ENCODE measurements around the gene CIAO2B.

Gene CIAO2B

GRCh38 chr16:66954097-66954659 is 20.0 kb upstream of the CIAO2B start:
- H3K27me3 ChIP-seq (ENCODE audit: control insufficient read depth in 1 of 2, insufficient read depth in 2 of 2, low read length in 2 of 2) = peaks cover 2 to 6% of the 10 kb centered on the region in 2 donors
- H3K36me3 ChIP-seq (ENCODE audit: control insufficient read depth in 2 of 2, insufficient read depth in 2 of 2, low read length in 2 of 2) = no peaks in the 10 kb centered on the region
- H3K9me3 ChIP-seq (ENCODE audit: control insufficient read depth in 2 of 2, low read length in 2 of 2) = no peaks in the 10 kb centered on the region
- H3K9ac ChIP-seq (ENCODE audit: low read length in 2 of 2) = peak overlapping the region in 1 of 2 donors; percentile 47
- no peak overlapping the region for H3K4me3 ChIP-seq (ENCODE audit: low read length in 2 of 2)
- H3K4me1 ChIP-seq (ENCODE audit: control insufficient read depth, insufficient read depth, low read length) = no peaks in the 10 kb centered on the region
- no peak overlapping the region for H3K27ac ChIP-seq (ENCODE audit: low read length)

GRCh38 chr16:66953462-66954096 is 19.4 kb upstream of the CIAO2B start:
- Histone ChIP-seq H3K36me3 (ENCODE audit: control insufficient read depth in 2 of 2, insufficient read depth in 2 of 2, low read length in 2 of 2) (no peaks in the 10 kb centered on the region), H3K9ac (ENCODE audit: low read length in 2 of 2) (peak overlapping the region in 1 of 2 donors; percentile 47), H3K9me3 (ENCODE audit: control insufficient read depth in 2 of 2, low read length in 2 of 2) (no peaks in the 10 kb centered on the region), H3K27me3 (ENCODE audit: control insufficient read depth in 1 of 2, insufficient read depth in 2 of 2, low read length in 2 of 2) (peaks cover 2 to 6% of the 10 kb centered on the region in 2 donors), H3K4me1 (ENCODE audit: control insufficient read depth, insufficient read depth, low read length) (peaks cover 5% of the 10 kb centered on the region), H3K4me3 (ENCODE audit: low read length in 2 of 2) (no peak overlapping the region), H3K27ac (ENCODE audit: low read length) (no peak overlapping the region)

- H3K4me1 ChIP-seq (ENCODE audit: control insufficient read depth, insufficient read depth, low read length) = peaks cover 13% of the 10 kb centered on the region
- H3K36me3 ChIP-seq (ENCODE audit: control insufficient read depth in 2 of 2, insufficient read depth in 2 of 2, low read length in 2 of 2) = no peaks in the 10 kb centered on the region
- H3K4me3 ChIP-seq (ENCODE audit: low read length in 2 of 2) = no peak overlapping the region
- H3K27me3 ChIP-seq (ENCODE audit: control insufficient read depth in 1 of 2, insufficient read depth in 2 of 2, low read length in 2 of 2) = peaks cover 2 to 6% of the 10 kb centered on the region in 2 donors
- no peak overlapping the region for H3K27ac ChIP-seq (ENCODE audit: low read length)
- no peaks in the 10 kb centered on the region for H3K9me3 ChIP-seq (ENCODE audit: control insufficient read depth in 2 of 2, low read length in 2 of 2)
- H3K9ac ChIP-seq (ENCODE audit: low read length in 2 of 2) = no peak overlapping the region
Observed at GRCh38 chr16:66952430-66953110, 18.4 kb upstream of the CIAO2B start.

GRCh38 chr16:66950971-66951790 is 17.0 kb upstream of the CIAO2B start:
- Histone ChIP-seq H3K9me3 (ENCODE audit: control insufficient read depth in 2 of 2, low read length in 2 of 2) (no peaks in the 10 kb centered on the region), H3K27me3 (ENCODE audit: control insufficient read depth in 1 of 2, insufficient read depth in 2 of 2, low read length in 2 of 2) (peaks cover 2 to 6% of the 10 kb centered on the region in 2 donors), H3K4me3 (ENCODE audit: low read length in 2 of 2) (no peak overlapping the region), H3K9ac (ENCODE audit: low read length in 2 of 2) (no peak overlapping the region), H3K36me3 (ENCODE audit: control insufficient read depth in 2 of 2, insufficient read depth in 2 of 2, low read length in 2 of 2) (no peaks in the 10 kb centered on the region), H3K4me1 (ENCODE audit: control insufficient read depth, insufficient read depth, low read length) (peaks cover 15% of the 10 kb centered on the region), H3K27ac (ENCODE audit: low read length) (no peak overlapping the region)

GRCh38 chr16:66950437-66950836 is 16.2 kb upstream of the CIAO2B start:
- Histone ChIP-seq H3K27me3 (ENCODE audit: control insufficient read depth in 1 of 2, insufficient read depth in 2 of 2, low read length in 2 of 2) (peaks cover 2 to 6% of the 10 kb centered on the region in 2 donors), H3K4me1 (ENCODE audit: control insufficient read depth, insufficient read depth, low read length) (peaks cover 15% of the 10 kb centered on the region), H3K4me3 (ENCODE audit: low read length in 2 of 2) (no peak overlapping the region), H3K36me3 (ENCODE audit: control insufficient read depth in 2 of 2, insufficient read depth in 2 of 2, low read length in 2 of 2) (no peaks in the 10 kb centered on the region), H3K9ac (ENCODE audit: low read length in 2 of 2) (no peak overlapping the region), H3K9me3 (ENCODE audit: control insufficient read depth in 2 of 2, low read length in 2 of 2) (no peaks in the 10 kb centered on the region), H3K27ac (ENCODE audit: low read length) (no peak overlapping the region)

- no peaks in the 10 kb centered on the region for H3K36me3 ChIP-seq (ENCODE audit: control insufficient read depth in 2 of 2, insufficient read depth in 2 of 2, low read length in 2 of 2)
- no peak overlapping the region for H3K9ac ChIP-seq (ENCODE audit: low read length in 2 of 2)
- no peaks in the 10 kb centered on the region for H3K9me3 ChIP-seq (ENCODE audit: control insufficient read depth in 2 of 2, low read length in 2 of 2)
- H3K27ac ChIP-seq (ENCODE audit: low read length) = no peak overlapping the region
- peaks cover 15% of the 10 kb centered on the region for H3K4me1 ChIP-seq (ENCODE audit: control insufficient read depth, insufficient read depth, low read length)
- H3K4me3 ChIP-seq (ENCODE audit: low read length in 2 of 2) = no peak overlapping the region
- peaks cover 2 to 6% of the 10 kb centered on the region in 2 donors for H3K27me3 ChIP-seq (ENCODE audit: control insufficient read depth in 1 of 2, insufficient read depth in 2 of 2, low read length in 2 of 2)
Observed at GRCh38 chr16:66949472-66949871, 15.3 kb upstream of the CIAO2B start.

- Histone ChIP-seq H3K27ac (ENCODE audit: low read length) (no peak overlapping the region), H3K9me3 (ENCODE audit: control insufficient read depth in 2 of 2, low read length in 2 of 2) (no peaks in the 10 kb centered on the region)
Observed at GRCh38 chr16:66948837-66949225, 14.6 kb upstream of the CIAO2B start.

GRCh38 chr16:66948134-66948836 is 14.1 kb upstream of the CIAO2B start:
- Histone ChIP-seq H3K4me3 (ENCODE audit: low read length in 2 of 2) (peak overlapping the region; percentile 55 to 81), H3K4me1 (ENCODE audit: control insufficient read depth, insufficient read depth, low read length) (peaks cover 15% of the 10 kb centered on the region), H3K27ac (ENCODE audit: low read length) (no peak overlapping the region), H3K27me3 (ENCODE audit: control insufficient read depth in 1 of 2, insufficient read depth in 2 of 2, low read length in 2 of 2) (peaks cover 2 to 6% of the 10 kb centered on the region in 2 donors), H3K36me3 (ENCODE audit: control insufficient read depth in 2 of 2, insufficient read depth in 2 of 2, low read length in 2 of 2) (peaks cover 4% of the 10 kb centered on the region in 2 donors), H3K9me3 (ENCODE audit: control insufficient read depth in 2 of 2, low read length in 2 of 2) (no peaks in the 10 kb centered on the region), H3K9ac (ENCODE audit: low read length in 2 of 2) (peak overlapping the region; percentile 29 to 45)

More at GRCh38 chr16:66948837-66949225, 14.6 kb upstream of the CIAO2B start:
- Histone ChIP-seq H3K9ac (ENCODE audit: low read length in 2 of 2) (peak overlapping the region in 1 of 2 donors; percentile 45), H3K4me1 (ENCODE audit: control insufficient read depth, insufficient read depth, low read length) (peaks cover 15% of the 10 kb centered on the region), H3K27me3 (ENCODE audit: control insufficient read depth in 1 of 2, insufficient read depth in 2 of 2, low read length in 2 of 2) (peaks cover 2 to 6% of the 10 kb centered on the region in 2 donors), H3K4me3 (ENCODE audit: low read length in 2 of 2) (peak overlapping the region; percentile 55 to 81), H3K36me3 (ENCODE audit: control insufficient read depth in 2 of 2, insufficient read depth in 2 of 2, low read length in 2 of 2) (no peaks in the 10 kb centered on the region)

- Histone ChIP-seq H3K9ac (ENCODE audit: low read length in 2 of 2) (peak overlapping the region in 1 of 2 donors; percentile 55), H3K27ac (ENCODE audit: low read length) (no peak overlapping the region)
Observed at GRCh38 chr16:66947302-66948065, 13.3 kb upstream of the CIAO2B start.

More at GRCh38 chr16:66947302-66948065, 13.3 kb upstream of the CIAO2B start:
- H3K4me3 ChIP-seq (ENCODE audit: low read length in 2 of 2) = peak overlapping the region; percentile 55 to 81
- peaks cover 10 to 11% of the 10 kb centered on the region in 2 donors for H3K36me3 ChIP-seq (ENCODE audit: control insufficient read depth in 2 of 2, insufficient read depth in 2 of 2, low read length in 2 of 2)
- peaks cover 15% of the 10 kb centered on the region for H3K4me1 ChIP-seq (ENCODE audit: control insufficient read depth, insufficient read depth, low read length)
- H3K9me3 ChIP-seq (ENCODE audit: control insufficient read depth in 2 of 2, low read length in 2 of 2) = no peaks in the 10 kb centered on the region
- peaks cover 0 to 6% of the 10 kb centered on the region in 2 donors for H3K27me3 ChIP-seq (ENCODE audit: control insufficient read depth in 1 of 2, insufficient read depth in 2 of 2, low read length in 2 of 2)

Data from stomach smooth muscle (tissue), 2 donors.